WTC11 (cell line): Measurements from ENCODE around the gene LTBP2. TPM values are rescaled to one million over a fixed set of nuclear protein-coding genes. Genes with fewer than 3 reads are reported as not detected.

Experiments used
- ATAC-seq: fragments of 200-7000 bp; cut with Tn5 transposase; 2 replicates; pipeline ENCODE4 v1.10.0; 2021; ENCODE audit warnings: mild to moderate bottlenecking, moderate library complexity
- CTCF ChIA-PET: fragments of 300-600 bp; sonication (Branson Sonifier 250); formaldehyde crosslinking; loops from one replicate; lab custom pipeline; 2021; ENCODE audit warnings: antibody characterized with exemption; lab: Charles Lee
- POLR2A ChIA-PET: fragments of 350-600 bp; sonication (Branson Sonifier 250); formaldehyde crosslinking; loops from one replicate; lab custom pipeline; 2021; ENCODE audit warnings: antibody characterized with exemption; lab: Charles Lee
- DNase-seq: peaks from one replicate; pipeline ENCODE4 v3.0.0; 2021; ENCODE audit warnings: low spot score
- H3K27ac Mint-ChIP-seq: 2 replicates; pipeline ENCODE4 v1.8.0; 2021; ENCODE audit warnings: mixed read lengths
- H3K27me3 Mint-ChIP-seq: 2 replicates; pipeline ENCODE4 v1.8.0; 2021; ENCODE audit warnings: low read depth, mild to moderate bottlenecking, moderate library complexity, mixed read lengths
- H3K36me3 Mint-ChIP-seq: 2 replicates; pipeline ENCODE4 v1.8.0; 2021; ENCODE audit warnings: mixed read lengths
- H3K4me1 Mint-ChIP-seq: 2 replicates; pipeline ENCODE4 v1.8.0; 2022; ENCODE audit warnings: mixed read lengths
- H3K4me3 Mint-ChIP-seq: 2 replicates; pipeline ENCODE4 v1.8.0; 2021; ENCODE audit warnings: mild to moderate bottlenecking, moderate library complexity, mixed read lengths
- H3K9me3 Mint-ChIP-seq: 2 replicates; pipeline ENCODE4 v1.8.0; 2021; ENCODE audit warnings: mixed read lengths
- ESRRA ChIP-seq: sonication (generic); formaldehyde crosslinking; IDR thresholded peaks from 2 replicates; pipeline ENCODE4 v1.8.1; 2022; ENCODE audit warnings: mild to moderate bottlenecking, missing genetic modification reagents, borderline replicate concordance
- FOXJ3 ChIP-seq: sonication (generic); formaldehyde crosslinking; IDR thresholded peaks from 2 replicates; pipeline ENCODE4 v1.9.0; 2021; ENCODE audit warnings: missing genetic modification reagents, mild to moderate bottlenecking, borderline replicate concordance
- GABPB1 ChIP-seq: sonication (generic); formaldehyde crosslinking; IDR thresholded peaks from 2 replicates; pipeline ENCODE4 v1.8.1; 2023; ENCODE audit warnings: mild to moderate bottlenecking, missing genetic modification reagents
- JAZF1 ChIP-seq: fragments of 250-450 bp; sonication (Bioruptor Pico); IDR thresholded peaks from 2 replicates; pipeline ENCODE4 v1.9.0; 2021; ENCODE audit warnings: moderate library complexity, mild to moderate bottlenecking, inconsistent platforms
- NFATC4 ChIP-seq: fragments of 250-450 bp; sonication (Bioruptor Pico); IDR thresholded peaks from 2 replicates; pipeline ENCODE4 v1.9.0; 2021; ENCODE audit warnings: mild to moderate bottlenecking
- NFE2L1 ChIP-seq: sonication (generic); formaldehyde crosslinking; IDR thresholded peaks from 2 replicates; pipeline ENCODE4 v1.8.1; 2023; ENCODE audit warnings: missing genetic modification reagents
- NR2C2 ChIP-seq: sonication (generic); formaldehyde crosslinking; IDR thresholded peaks from 2 replicates; pipeline ENCODE4 v1.8.0; 2022; ENCODE audit warnings: mild to moderate bottlenecking, missing genetic modification reagents
- SOX15 ChIP-seq: fragments of 250-450 bp; sonication (Bioruptor Pico); IDR thresholded peaks from 2 replicates; pipeline ENCODE4 v1.9.0; 2021; ENCODE audit warnings: mild to moderate bottlenecking
- TCF7 ChIP-seq: sonication (generic); formaldehyde crosslinking; IDR thresholded peaks from 2 replicates; pipeline ENCODE4 v1.8.0; 2022; ENCODE audit warnings: mild to moderate bottlenecking, low read depth, missing genetic modification reagents, moderate library complexity
- TP53 ChIP-seq: sonication (generic); formaldehyde crosslinking; IDR thresholded peaks from 2 replicates; pipeline ENCODE4 v1.8.1; 2023; ENCODE audit warnings: mild to moderate bottlenecking, missing genetic modification reagents
- ZNF138 ChIP-seq: sonication (generic); formaldehyde crosslinking; conservative IDR thresholded peaks from 2 replicates; pipeline ENCODE4 v1.8.1; 2022; ENCODE audit warnings: mild to moderate bottlenecking, moderate library complexity, missing genetic modification reagents
- ZNF416 ChIP-seq: fragments of 250-450 bp; sonication (Bioruptor Pico); IDR thresholded peaks from 2 replicates; pipeline ENCODE4 v1.9.0; 2021; ENCODE audit warnings: mild to moderate bottlenecking, inconsistent platforms
- total RNA-seq: library from RNA; stranded (reverse); gene quantifications from 3 replicates; pipeline ENCODE4 v1.2.3, GENCODE V29; 2021
- TF ChIP-seq, protein P1 (sequence below): sonication (generic); formaldehyde crosslinking; IDR thresholded peaks from 2 replicates; pipeline ENCODE4 v1.8.1; 2022; ENCODE audit warnings: low read depth, missing genetic modification reagents, borderline replicate concordance
- TF ChIP-seq, protein P2 (sequence below): sonication (generic); formaldehyde crosslinking; IDR thresholded peaks from 2 replicates; pipeline ENCODE4 v1.8.1; 2023; ENCODE audit warnings: mild to moderate bottlenecking, missing genetic modification reagents, moderate library complexity
- TF ChIP-seq, protein P3 (sequence below): sonication (generic); formaldehyde crosslinking; IDR thresholded peaks from 2 replicates; pipeline ENCODE4 v1.8.1; 2022; ENCODE audit warnings: mild to moderate bottlenecking, missing genetic modification reagents, moderate library complexity, borderline replicate concordance
- TF ChIP-seq, protein P4 (sequence below): fragments of 200-600 bp; IDR thresholded peaks from 2 replicates; pipeline ENCODE4 v1.8.0; 2022; ENCODE audit warnings: antibody characterized with exemption
- TF ChIP-seq, protein P5 (sequence below): sonication (generic); formaldehyde crosslinking; conservative IDR thresholded peaks from 2 replicates; pipeline ENCODE4 v1.8.1; 2022; ENCODE audit warnings: mild to moderate bottlenecking, missing genetic modification reagents
- TF ChIP-seq, protein P6 (sequence below): sonication (generic); formaldehyde crosslinking; IDR thresholded peaks from 2 replicates; pipeline ENCODE4 v1.8.0; 2022; ENCODE audit warnings: mild to moderate bottlenecking, missing genetic modification reagents
- TF ChIP-seq, protein P7 (sequence below): fragments of 250-450 bp; sonication (Bioruptor Pico); conservative IDR thresholded peaks from 2 replicates; pipeline ENCODE4 v1.9.0; 2021; ENCODE audit warnings: mild to moderate bottlenecking
- TF ChIP-seq, protein P8 (sequence below): sonication (generic); formaldehyde crosslinking; IDR thresholded peaks from 2 replicates; pipeline ENCODE4 v1.8.0; 2022; ENCODE audit warnings: mild to moderate bottlenecking, missing genetic modification reagents
- TF ChIP-seq, protein P9 (sequence below): sonication (generic); formaldehyde crosslinking; IDR thresholded peaks from 2 replicates; pipeline ENCODE4 v1.8.1; 2022; ENCODE audit warnings: mild to moderate bottlenecking, moderate library complexity, missing genetic modification reagents

LTBP2 gene
- total RNA-seq, 1 experiment from 2014 or later: 1.2 TPM

DNA sequence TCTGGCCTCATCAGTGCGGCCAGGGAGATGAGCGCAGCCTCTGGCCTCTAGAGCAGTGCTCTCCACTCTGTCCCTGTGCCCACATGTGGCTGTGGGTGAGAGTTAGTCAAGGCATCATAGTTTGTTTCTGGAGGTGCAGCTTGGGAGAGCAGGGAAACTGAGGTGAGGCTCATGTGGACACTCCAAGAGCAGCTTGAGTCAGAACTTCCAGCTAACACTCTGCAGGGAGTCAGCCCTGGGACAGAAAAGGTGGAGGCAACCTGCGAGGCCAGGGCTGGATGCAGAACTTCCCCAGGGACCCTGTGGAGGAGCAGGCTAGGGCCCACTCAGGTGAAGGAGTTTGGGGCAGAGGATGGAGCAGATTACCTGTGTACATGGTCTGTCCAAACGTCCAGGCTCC is 107.6 kb downstream of the LTBP2 start (continued):
- TF ChIP-seq, protein P1, sequence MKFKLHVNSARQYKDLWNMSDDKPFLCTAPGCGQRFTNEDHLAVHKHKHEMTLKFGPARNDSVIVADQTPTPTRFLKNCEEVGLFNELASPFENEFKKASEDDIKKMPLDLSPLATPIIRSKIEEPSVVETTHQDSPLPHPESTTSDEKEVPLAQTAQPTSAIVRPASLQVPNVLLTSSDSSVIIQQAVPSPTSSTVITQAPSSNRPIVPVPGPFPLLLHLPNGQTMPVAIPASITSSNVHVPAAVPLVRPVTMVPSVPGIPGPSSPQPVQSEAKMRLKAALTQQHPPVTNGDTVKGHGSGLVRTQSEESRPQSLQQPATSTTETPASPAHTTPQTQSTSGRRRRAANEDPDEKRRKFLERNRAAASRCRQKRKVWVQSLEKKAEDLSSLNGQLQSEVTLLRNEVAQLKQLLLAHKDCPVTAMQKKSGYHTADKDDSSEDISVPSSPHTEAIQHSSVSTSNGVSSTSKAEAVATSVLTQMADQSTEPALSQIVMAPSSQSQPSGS (CRISPR knock-in tag): no peak
- no peak for TF ChIP-seq SOX15 (CRISPR knock-in tag)

DNA sequence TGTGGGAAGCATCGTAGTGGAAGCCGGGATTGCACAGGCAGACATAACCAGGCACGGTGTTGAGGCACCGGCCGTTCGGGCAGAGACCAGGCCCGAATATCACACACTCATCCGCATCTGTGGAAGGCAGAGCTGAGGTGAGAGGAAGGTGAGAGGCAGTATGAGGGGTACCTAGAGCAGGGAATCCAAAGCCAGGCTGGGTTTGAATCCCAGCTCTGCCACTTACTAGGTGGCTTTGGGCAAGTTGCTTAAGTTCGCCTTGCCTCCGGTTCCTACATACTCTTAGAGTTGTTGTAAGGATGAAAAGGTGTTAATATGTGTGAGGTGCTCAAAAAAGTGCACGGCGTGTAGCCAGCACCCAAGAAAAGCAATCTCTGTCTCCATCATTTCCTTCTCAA is 108.1 kb downstream of the LTBP2 start:
- no peaks in the 10 kb centered on the region for H3K9me3 Mint-ChIP-seq
- H3K4me1 Mint-ChIP-seq: peaks cover 41% of the 10 kb centered on the region
- DNase-seq: no peak
- ATAC-seq: no peak
- H3K27ac Mint-ChIP-seq: peak overlapping the region; percentile 19; the same call in 1 of the 2 replicates
- H3K4me3 Mint-ChIP-seq: no peak overlapping the region
- CTCF ChIA-PET: interaction anchor here (3.3 kb wide), 1 partner anchor 23 kb away, joined by 25 read pairs; no protein-coding TSS in a partner anchor
- POLR2A ChIA-PET: interaction anchor here (0.7 kb wide), 1 partner anchor 12 kb away, joined by 3 read pairs; no protein-coding TSS in a partner anchor
- TF ChIP-seq ESRRA (CRISPR knock-in tag) (no peak), TCF7 (CRISPR knock-in tag) (no peak), NFATC4 (CRISPR knock-in tag) (no peak), NFE2L1 (CRISPR knock-in tag) (no peak), ZNF416 (CRISPR knock-in tag) (no peak), NR2C2 (CRISPR knock-in tag) (no peak), GABPB1 (no peak), TP53 (CRISPR knock-in tag) (no peak), FOXJ3 (CRISPR knock-in tag) (no peak), ZNF138 (CRISPR knock-in tag) (no peak), JAZF1 (CRISPR knock-in tag) (no peak)
- TF ChIP-seq, protein P2, sequence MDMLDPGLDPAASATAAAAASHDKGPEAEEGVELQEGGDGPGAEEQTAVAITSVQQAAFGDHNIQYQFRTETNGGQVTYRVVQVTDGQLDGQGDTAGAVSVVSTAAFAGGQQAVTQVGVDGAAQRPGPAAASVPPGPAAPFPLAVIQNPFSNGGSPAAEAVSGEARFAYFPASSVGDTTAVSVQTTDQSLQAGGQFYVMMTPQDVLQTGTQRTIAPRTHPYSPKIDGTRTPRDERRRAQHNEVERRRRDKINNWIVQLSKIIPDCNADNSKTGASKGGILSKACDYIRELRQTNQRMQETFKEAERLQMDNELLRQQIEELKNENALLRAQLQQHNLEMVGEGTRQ (CRISPR knock-in tag): no peak
- TF ChIP-seq, protein P1 (CRISPR knock-in tag): no peak
- TF ChIP-seq, protein P3, sequence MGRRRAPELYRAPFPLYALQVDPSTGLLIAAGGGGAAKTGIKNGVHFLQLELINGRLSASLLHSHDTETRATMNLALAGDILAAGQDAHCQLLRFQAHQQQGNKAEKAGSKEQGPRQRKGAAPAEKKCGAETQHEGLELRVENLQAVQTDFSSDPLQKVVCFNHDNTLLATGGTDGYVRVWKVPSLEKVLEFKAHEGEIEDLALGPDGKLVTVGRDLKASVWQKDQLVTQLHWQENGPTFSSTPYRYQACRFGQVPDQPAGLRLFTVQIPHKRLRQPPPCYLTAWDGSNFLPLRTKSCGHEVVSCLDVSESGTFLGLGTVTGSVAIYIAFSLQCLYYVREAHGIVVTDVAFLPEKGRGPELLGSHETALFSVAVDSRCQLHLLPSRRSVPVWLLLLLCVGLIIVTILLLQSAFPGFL (CRISPR knock-in tag): no peak
- TF ChIP-seq, protein P4, sequence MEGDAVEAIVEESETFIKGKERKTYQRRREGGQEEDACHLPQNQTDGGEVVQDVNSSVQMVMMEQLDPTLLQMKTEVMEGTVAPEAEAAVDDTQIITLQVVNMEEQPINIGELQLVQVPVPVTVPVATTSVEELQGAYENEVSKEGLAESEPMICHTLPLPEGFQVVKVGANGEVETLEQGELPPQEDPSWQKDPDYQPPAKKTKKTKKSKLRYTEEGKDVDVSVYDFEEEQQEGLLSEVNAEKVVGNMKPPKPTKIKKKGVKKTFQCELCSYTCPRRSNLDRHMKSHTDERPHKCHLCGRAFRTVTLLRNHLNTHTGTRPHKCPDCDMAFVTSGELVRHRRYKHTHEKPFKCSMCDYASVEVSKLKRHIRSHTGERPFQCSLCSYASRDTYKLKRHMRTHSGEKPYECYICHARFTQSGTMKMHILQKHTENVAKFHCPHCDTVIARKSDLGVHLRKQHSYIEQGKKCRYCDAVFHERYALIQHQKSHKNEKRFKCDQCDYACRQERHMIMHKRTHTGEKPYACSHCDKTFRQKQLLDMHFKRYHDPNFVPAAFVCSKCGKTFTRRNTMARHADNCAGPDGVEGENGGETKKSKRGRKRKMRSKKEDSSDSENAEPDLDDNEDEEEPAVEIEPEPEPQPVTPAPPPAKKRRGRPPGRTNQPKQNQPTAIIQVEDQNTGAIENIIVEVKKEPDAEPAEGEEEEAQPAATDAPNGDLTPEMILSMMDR: no peak
- TF ChIP-seq, protein P5, sequence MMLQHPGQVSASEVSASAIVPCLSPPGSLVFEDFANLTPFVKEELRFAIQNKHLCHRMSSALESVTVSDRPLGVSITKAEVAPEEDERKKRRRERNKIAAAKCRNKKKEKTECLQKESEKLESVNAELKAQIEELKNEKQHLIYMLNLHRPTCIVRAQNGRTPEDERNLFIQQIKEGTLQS (CRISPR knock-in tag): no peak
- TF ChIP-seq, protein P6, sequence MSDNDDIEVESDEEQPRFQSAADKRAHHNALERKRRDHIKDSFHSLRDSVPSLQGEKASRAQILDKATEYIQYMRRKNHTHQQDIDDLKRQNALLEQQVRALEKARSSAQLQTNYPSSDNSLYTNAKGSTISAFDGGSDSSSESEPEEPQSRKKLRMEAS (CRISPR knock-in tag): no peak
- TF ChIP-seq, protein P7, sequence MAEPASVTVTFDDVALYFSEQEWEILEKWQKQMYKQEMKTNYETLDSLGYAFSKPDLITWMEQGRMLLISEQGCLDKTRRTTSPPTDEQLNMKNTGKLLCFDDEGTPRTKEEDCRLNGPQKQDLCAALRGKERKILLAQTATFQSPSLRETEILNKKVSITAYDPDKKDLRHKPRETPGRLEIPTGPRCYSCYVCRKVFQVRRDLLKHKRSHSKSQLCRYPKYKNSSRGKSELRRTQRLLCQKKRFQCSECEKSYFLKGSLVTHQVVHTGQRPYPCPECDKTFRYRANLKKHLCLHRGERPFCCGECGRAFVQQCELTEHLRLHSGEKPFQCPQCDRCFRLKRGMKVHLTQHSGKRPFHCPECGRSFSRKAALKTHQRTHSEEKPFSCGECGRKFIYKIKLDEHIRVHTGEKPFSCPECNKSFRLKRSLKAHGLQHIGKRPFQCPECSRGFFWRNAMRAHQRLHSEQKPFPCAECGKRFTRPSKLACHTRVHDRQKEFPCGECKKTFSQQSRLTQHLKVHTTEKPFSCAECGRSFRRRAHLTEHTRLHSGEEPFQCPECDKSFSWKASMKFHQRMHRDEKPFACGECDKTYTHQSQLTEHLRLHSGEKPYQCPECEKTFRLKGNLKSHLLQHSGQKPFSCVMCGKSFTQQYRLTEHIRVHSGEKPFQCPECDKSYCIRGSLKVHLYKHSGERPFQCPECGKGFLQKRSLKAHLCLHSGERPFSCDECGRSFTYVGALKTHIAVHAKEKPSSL (CRISPR knock-in tag): no peak
- TF ChIP-seq, protein P8, sequence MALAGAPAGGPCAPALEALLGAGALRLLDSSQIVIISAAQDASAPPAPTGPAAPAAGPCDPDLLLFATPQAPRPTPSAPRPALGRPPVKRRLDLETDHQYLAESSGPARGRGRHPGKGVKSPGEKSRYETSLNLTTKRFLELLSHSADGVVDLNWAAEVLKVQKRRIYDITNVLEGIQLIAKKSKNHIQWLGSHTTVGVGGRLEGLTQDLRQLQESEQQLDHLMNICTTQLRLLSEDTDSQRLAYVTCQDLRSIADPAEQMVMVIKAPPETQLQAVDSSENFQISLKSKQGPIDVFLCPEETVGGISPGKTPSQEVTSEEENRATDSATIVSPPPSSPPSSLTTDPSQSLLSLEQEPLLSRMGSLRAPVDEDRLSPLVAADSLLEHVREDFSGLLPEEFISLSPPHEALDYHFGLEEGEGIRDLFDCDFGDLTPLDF (CRISPR knock-in tag): no peak
- TF ChIP-seq, protein P9, sequence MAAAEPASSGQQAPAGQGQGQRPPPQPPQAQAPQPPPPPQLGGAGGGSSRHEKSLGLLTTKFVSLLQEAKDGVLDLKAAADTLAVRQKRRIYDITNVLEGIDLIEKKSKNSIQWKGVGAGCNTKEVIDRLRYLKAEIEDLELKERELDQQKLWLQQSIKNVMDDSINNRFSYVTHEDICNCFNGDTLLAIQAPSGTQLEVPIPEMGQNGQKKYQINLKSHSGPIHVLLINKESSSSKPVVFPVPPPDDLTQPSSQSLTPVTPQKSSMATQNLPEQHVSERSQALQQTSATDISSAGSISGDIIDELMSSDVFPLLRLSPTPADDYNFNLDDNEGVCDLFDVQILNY (CRISPR knock-in tag): no peak
- H3K36me3 Mint-ChIP-seq: no peaks in the 10 kb centered on the region
- no peaks in the 10 kb centered on the region for H3K27me3 Mint-ChIP-seq
